K562 (cell line): ENCODE measurements around the gene PKDCC.
A peak's percentile ranks its signal among the peaks of the same experiment; 100 is the strongest.

Experiments used
- BRF1 ChIP-seq: IDR thresholded peaks from 3 replicates; pipeline ENCODE4 v1.6.1; 2011; ENCODE audit warnings: borderline replicate concordance, mild to moderate bottlenecking; ENCODE audit not compliant: insufficient read length; ENCODE audit errors: extremely low read depth
- CBX3 ChIP-seq, 2 experiments: IDR thresholded peaks; 1 replicate in 1 of 2; 2 replicates in 1 of 2; pipeline ENCODE4 v1.6.1; 2012; ENCODE audit warnings: inconsistent platforms in 2 of 2, low read length in 2 of 2, borderline replicate concordance in 1 of 2, control low read depth in 1 of 2
- CC2D1A ChIP-seq: fragments of 450-650 bp; IDR thresholded peaks from 2 replicates; pipeline ENCODE4 v1.6.1; 2017; ENCODE audit warnings: mild to moderate bottlenecking
- CHD2 ChIP-seq: IDR thresholded peaks from 2 replicates; pipeline ENCODE4 v1.6.1; 2011; ENCODE audit warnings: low read depth, low read length
- CTCF ChIP-seq, 3 experiments: IDR thresholded peaks in 2 of 3; conservative IDR thresholded peaks in 1 of 3; 2 replicates each; pipeline ENCODE4 v1.5.1; 2011 to 2012; ENCODE audit warnings: low read length in 3 of 3, mild to moderate bottlenecking in 3 of 3, control low read depth in 2 of 3, improper control_type of control experiment in 1 of 3, inconsistent platforms in 1 of 3, low read depth in 1 of 3, mixed read lengths in 1 of 3, moderate library complexity in 1 of 3; ENCODE audit not compliant: insufficient read depth in 2 of 3
- CUX1 ChIP-seq: fragments of 200-800 bp; sonication (Bioruptor generic); IDR thresholded peaks from 2 replicates; pipeline ENCODE4 v1.6.1; 2016; ENCODE audit warnings: missing genetic modification characterization, missing compliant biosample characterization
- EP300 ChIP-seq: IDR thresholded peaks from 2 replicates; pipeline ENCODE4 v1.6.1; 2012; ENCODE audit warnings: low read length, improper control_type of control experiment
- HDAC2 ChIP-seq: fragments of 450-650 bp; IDR thresholded peaks from 2 replicates; pipeline ENCODE4 v1.6.1; 2016; ENCODE audit warnings: mild to moderate bottlenecking
- HNRNPH1 ChIP-seq: fragments of 200-400 bp; formaldehyde crosslinking; optimal IDR thresholded peaks from 2 replicates; pipeline ENCODE3; 2017; ENCODE audit warnings: low read depth, mild to moderate bottlenecking, low read length, moderate library complexity
- KDM2B ChIP-seq: fragments of 250-450 bp; sonication (Bioruptor Pico); IDR thresholded peaks from 2 replicates; pipeline ENCODE4 v1.8.0; 2021; ENCODE audit warnings: mild to moderate bottlenecking, moderate library complexity
- L3MBTL2 ChIP-seq: fragments of 450-650 bp; IDR thresholded peaks from 2 replicates; pipeline ENCODE4 v1.6.1; 2016; ENCODE audit warnings: mild to moderate bottlenecking, moderate library complexity
- POLR2A ChIP-seq: fragments of 450-650 bp; conservative IDR thresholded peaks from 2 replicates; pipeline ENCODE4 v1.6.1; 2016
- ZNF224 ChIP-seq: sonication (generic); formaldehyde crosslinking; IDR thresholded peaks from 2 replicates; pipeline ENCODE4 v1.8.0; 2022; ENCODE audit warnings: mild to moderate bottlenecking, missing genetic modification reagents
- TF ChIP-seq, protein P1 (sequence below): fragments of 250-450 bp; sonication (Bioruptor Pico); IDR thresholded peaks from 2 replicates; pipeline ENCODE4 v1.9.0; 2021; ENCODE audit warnings: mild to moderate bottlenecking

DNA sequence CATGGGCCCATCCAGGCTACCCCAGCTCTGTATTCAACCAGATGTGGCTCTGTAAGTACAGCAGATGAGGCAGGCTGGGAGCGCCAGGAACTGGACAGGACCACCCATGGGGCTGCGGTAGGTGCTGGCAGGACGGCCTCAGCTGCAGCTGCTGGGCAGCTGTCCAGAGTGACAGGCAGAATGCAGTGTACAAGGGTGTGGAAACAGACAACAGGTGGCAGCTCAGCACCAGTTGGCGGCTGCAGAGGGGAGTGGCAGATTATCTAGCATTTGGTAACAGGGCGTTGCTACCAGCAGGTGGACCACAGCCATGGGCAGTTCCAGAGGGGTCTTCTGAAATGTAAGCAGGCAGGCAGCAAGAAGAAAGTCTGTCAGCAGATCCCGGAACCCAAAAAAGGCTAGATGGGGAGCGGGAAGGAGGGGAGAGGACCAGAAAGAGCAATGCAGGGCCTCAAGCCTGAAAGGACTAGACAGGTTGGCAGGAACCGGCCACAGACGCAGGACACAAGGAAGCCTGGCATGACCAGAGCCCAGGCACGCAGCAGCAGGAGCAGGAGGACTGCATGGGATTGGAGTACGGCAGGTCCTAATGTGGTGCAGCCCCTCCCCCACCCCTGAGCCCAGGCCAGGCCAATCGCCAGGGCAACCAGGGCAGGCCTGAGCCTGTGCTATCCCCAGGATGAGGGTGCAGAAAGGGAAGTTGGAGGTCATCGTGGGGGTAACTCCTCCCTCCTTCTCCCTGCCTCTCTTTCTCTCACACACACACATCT lies 24.7 kb downstream of the PKDCC start:
- TF ChIP-seq KDM2B (CRISPR knock-in tag) (no peak), L3MBTL2 (no peak), BRF1 (no peak), CUX1 (no peak), CTCF (IDR thresholded peaks at IDR 0.05 in 2 of 3, conservative IDR thresholded peaks at IDR 0.05 in 1 of 3; ENCODE audit: insufficient read depth in 2 of 3, low read depth in 1 of 3, low read length in 3 of 3) (peak; percentile 3 to 28 (median 15); a peak in 2 of 6 replicates), CC2D1A (no peak), POLR2A (no peak), CHD2 (no peak), ZNF224 (CRISPR knock-in tag) (no peak), HDAC2 (no peak), CBX3 (IDR thresholded peaks at IDR 0.05; ENCODE audit: borderline replicate concordance in 1 of 2, low read length in 2 of 2) (no peak), HNRNPH1 (no peak), EP300 (no peak)
- TF ChIP-seq, protein P1, sequence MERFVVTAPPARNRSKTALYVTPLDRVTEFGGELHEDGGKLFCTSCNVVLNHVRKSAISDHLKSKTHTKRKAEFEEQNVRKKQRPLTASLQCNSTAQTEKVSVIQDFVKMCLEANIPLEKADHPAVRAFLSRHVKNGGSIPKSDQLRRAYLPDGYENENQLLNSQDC (CRISPR knock-in tag) = no peak
